WI38 (cell line): Measurements from ENCODE around the gene ACVR2B.
A peak's percentile ranks its signal among the peaks of the same experiment; 100 is the strongest.

Experiments
- H3K4me3 ChIP-seq: 2 replicates; pipeline ENCODE4 v1.5.1; 2011; ENCODE audit warnings: low read depth, mild to moderate bottlenecking, control low read depth, low read length
- TF ChIP-seq, protein P1 (sequence below): IDR thresholded peaks from 2 replicates; pipeline ENCODE4 v1.5.1; 2012; ENCODE audit warnings: low read depth, mild to moderate bottlenecking, control low read depth, low read length

ACVR2B gene

DNA sequence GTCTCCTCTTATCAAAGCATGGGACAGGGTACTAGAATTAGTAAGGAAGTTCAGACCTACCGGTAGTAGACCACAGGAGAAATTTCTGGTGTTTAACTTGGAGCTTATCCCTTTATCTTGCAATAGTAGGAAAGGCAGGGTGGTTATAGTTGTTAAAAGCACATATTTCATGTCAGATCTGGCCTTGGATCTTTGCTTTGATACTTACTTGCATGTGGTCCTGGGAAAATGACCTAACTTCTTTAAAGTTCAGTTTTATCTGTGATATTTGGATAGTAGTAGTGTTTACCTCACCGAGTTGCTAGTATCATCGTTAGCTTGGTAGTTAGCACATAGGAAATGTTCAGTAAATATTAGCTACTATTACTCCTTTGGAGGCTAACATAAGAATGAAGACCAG, 57.9 kb downstream of the ACVR2B start:
- TF ChIP-seq, protein P1, sequence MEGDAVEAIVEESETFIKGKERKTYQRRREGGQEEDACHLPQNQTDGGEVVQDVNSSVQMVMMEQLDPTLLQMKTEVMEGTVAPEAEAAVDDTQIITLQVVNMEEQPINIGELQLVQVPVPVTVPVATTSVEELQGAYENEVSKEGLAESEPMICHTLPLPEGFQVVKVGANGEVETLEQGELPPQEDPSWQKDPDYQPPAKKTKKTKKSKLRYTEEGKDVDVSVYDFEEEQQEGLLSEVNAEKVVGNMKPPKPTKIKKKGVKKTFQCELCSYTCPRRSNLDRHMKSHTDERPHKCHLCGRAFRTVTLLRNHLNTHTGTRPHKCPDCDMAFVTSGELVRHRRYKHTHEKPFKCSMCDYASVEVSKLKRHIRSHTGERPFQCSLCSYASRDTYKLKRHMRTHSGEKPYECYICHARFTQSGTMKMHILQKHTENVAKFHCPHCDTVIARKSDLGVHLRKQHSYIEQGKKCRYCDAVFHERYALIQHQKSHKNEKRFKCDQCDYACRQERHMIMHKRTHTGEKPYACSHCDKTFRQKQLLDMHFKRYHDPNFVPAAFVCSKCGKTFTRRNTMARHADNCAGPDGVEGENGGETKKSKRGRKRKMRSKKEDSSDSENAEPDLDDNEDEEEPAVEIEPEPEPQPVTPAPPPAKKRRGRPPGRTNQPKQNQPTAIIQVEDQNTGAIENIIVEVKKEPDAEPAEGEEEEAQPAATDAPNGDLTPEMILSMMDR, result no peak
- H3K4me3 ChIP-seq, result no peak overlapping the region

DNA sequence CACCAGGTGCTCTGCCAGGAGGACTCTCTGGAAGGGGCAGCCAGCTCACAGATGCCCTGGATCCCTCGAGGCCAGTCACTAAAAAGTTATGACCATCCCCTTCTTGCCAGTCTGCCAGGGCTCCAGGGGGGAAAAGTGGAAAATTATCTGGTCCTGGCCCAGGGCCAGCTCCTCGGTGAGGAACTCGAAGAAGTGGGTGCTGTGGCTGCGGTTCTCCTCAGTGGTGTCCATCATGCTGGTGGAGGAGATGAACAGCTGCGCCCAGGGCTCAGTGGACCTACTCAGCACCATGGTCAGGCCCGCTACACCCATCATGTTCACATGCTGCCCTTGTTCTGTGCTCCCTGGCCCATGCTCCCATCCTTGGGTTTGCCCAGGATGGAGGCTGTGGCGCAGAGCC, 61.7 kb downstream of the ACVR2B start:
- H3K4me3 ChIP-seq, result no peak overlapping the region
- TF ChIP-seq, protein P1, result no peak

DNA sequence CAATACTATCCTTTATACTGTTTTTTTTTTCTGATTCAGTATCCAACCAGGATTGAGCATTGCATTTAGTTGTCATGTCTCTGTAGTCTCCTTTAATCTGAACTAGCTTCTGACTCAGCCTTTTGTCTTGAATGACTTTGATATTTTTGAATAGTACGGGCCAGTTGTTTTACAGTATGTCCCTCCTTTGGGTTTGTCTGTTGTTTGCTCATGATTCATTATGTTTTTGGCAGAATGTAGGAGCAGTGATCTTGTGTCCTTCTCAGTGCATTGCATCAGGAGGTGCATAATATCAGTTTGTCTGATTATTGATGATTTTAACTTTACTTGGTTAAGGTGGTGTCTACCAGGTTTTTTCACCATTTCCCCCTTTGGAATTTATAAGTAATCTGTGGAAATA, 63.0 kb downstream of the ACVR2B start:
- no peak overlapping the region for H3K4me3 ChIP-seq
- TF ChIP-seq, protein P1, result no peak

DNA sequence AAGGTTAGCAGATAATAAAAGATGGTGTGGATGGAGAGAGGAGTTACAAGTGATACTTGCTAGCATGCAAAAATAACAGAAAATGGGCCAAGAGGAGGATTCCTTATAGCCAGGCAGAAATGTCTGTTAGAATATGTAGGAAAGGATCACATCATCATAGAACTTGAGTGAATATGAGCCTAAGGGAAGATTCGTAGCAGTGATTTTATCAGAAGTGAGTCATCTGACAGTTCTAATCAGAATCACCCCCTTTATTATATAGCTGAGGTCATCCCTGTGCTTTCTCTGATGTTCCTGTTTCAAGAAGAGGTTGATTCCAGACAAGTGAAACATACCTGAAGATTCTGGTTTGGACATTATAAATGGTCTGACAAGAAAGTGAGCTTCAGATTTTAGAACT, 65.3 kb downstream of the ACVR2B start:
- TF ChIP-seq, protein P1, result no peak
- H3K4me3 ChIP-seq, result no peak overlapping the region

- TF ChIP-seq, protein P1, result no peak
Measured at GRCh38 chr3:38519651-38520050, 66.0 kb downstream of the ACVR2B start.

GRCh38 chr3:38521391-38521987, 67.8 kb downstream of the ACVR2B start:
- TF ChIP-seq, protein P1, result peak; percentile 83
- H3K4me3 ChIP-seq, result no peak overlapping the region

More at GRCh38 chr3:38519651-38520050, 66.0 kb downstream of the ACVR2B start:
- no peak overlapping the region for H3K4me3 ChIP-seq

DNA sequence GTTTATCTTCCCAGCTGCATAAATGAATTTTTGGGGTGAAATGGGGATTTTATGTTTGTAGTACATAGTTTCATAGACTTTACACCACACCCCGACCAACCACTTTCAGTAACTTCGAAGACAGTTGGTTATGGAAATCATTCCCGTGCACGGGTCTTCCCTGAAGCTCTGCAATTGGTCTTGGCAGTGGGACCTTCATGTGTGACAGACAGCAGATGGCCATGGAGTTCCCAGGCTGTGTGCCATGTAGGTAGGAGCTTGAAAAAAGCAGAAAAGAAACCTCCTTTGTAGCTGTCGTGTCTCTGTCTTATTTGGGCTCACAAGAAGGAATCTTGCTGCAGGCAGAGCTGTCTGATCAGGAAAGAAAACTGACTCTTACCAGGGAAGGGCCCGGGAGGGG, 68.3 kb downstream of the ACVR2B start:
- TF ChIP-seq, protein P1, result no peak
- no peak overlapping the region for H3K4me3 ChIP-seq
